Naive thymus-derived CD8-positive, alpha-beta T cell (primary cell): ENCODE results near the gene EFCAB13. TPM values are rescaled to one million over a fixed set of nuclear protein-coding genes. Genes with fewer than 3 reads are reported as not detected.
"Not testable (repeated sequence)": the region's sequence is repeated elsewhere in the genome, so short reads cannot be mapped to it uniquely, and the experiment has no call there.

Experiments used
- ATAC-seq, 2 donors: fragments of 150-1000 bp; cut with Tn5 transposase in 1 of 2; sonication (Bioruptor Pico), chemical (Tn5 transposase) in 1 of 2; 1 replicate in 1 of 2; 2 replicates in 1 of 2; pipeline ENCODE4 v1.10.0; 2021; ENCODE audit warnings: mild to moderate bottlenecking in 2 of 2, moderate library complexity in 2 of 2
- POLR2A ChIA-PET: fragments of 350-600 bp; sonication (Branson Sonifier 250); formaldehyde crosslinking; loops from one replicate; lab custom pipeline; 2021; ENCODE audit warnings: antibody characterized with exemption; lab: Charles Lee
- DNase-seq, 10 donors: peaks; one replicate each; pipeline versions ENCODE4 v3.0.0 to v3.0.0-alpha.2; 2020 to 2022
- H3K27ac Mint-ChIP-seq, 10 donors: one replicate each; pipeline ENCODE4 v1.8.0; 2020 to 2022; ENCODE audit warnings: mild to moderate bottlenecking in 10 of 10, mixed read lengths in 10 of 10, moderate library complexity in 4 of 10, inconsistent platforms in 1 of 10
- H3K27me3 Mint-ChIP-seq, 5 donors: one replicate each; pipeline ENCODE4 v1.8.0; 2021 to 2022; ENCODE audit warnings: mixed read lengths in 5 of 5
- H3K36me3 Mint-ChIP-seq, 3 donors: one replicate each; pipeline ENCODE4 v1.8.0; 2020 to 2022; ENCODE audit warnings: mixed read lengths in 3 of 3, mild to moderate bottlenecking in 2 of 3, inconsistent platforms in 1 of 3
- H3K4me1 Mint-ChIP-seq, 4 donors: one replicate each; pipeline ENCODE4 v1.8.0; 2021 to 2022; ENCODE audit warnings: mixed read lengths in 4 of 4
- H3K4me3 Mint-ChIP-seq, 10 donors: one replicate each; pipeline ENCODE4 v1.8.0; 2020 to 2022; ENCODE audit warnings: mild to moderate bottlenecking in 10 of 10, mixed read lengths in 10 of 10, moderate library complexity in 6 of 10, inconsistent platforms in 1 of 10
- H3K9me3 Mint-ChIP-seq, 9 donors: one replicate each; pipeline ENCODE4 v1.8.0; 2020 to 2022; ENCODE audit warnings: mixed read lengths in 9 of 9, mild to moderate bottlenecking in 3 of 9, inconsistent platforms in 1 of 9, moderate library complexity in 1 of 9
- polyA plus RNA-seq, 3 donors: library from polyadenylated mRNA; unstranded; fragments of 300-500 nt; fragmentation: Illumina TruSeq; gene quantifications; one replicate each; pipeline ENCODE4 v1.2.3, GENCODE V29; 2021
- total RNA-seq, 8 experiments: library from RNA in 2 of 8; stranded (reverse) in 2 of 8; gene quantifications; one replicate each; pipeline ENCODE4 v1.2.3 and lab custom pipeline; 2021 to 2026

EFCAB13 gene
- total and polyA plus RNA-seq, 5 experiments from 2014 or later: 3.6 to 51.1 (median 11.8) TPM

DNA sequence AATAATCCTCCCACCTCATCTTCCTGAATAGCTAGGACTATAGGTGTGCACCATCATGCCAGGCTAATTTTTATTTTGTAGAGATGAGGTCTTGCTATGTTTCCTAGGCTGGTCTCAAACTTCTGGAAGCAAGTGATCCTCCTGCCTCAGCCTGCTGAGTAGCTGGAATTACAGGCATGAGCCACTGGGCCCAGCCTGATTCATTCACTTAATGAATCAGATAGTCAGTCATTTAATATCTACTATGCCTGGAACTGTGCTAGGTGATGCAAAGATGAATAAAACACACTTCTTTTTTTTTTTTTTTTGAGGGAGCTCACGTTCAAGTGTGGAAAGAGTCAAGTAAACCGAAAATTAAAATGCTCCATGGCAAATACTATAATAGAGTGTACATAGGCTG is 39.4 kb downstream of the EFCAB13 start:
- H3K36me3 Mint-ChIP-seq: peaks cover 0 to 12% (median 2%) of the 10 kb centered on the region in 3 donors
- POLR2A ChIA-PET: no interaction called here
- H3K27ac Mint-ChIP-seq: no peak overlapping the region
- no peaks in the 10 kb centered on the region for H3K27me3 Mint-ChIP-seq
- no peaks in the 10 kb centered on the region for H3K9me3 Mint-ChIP-seq
- ATAC-seq (no peak), DNase-seq (no peak)
- peak overlapping the region in 1 of 10 donors; percentile 51 for H3K4me3 Mint-ChIP-seq
- H3K4me1 Mint-ChIP-seq: no peaks in the 10 kb centered on the region

DNA sequence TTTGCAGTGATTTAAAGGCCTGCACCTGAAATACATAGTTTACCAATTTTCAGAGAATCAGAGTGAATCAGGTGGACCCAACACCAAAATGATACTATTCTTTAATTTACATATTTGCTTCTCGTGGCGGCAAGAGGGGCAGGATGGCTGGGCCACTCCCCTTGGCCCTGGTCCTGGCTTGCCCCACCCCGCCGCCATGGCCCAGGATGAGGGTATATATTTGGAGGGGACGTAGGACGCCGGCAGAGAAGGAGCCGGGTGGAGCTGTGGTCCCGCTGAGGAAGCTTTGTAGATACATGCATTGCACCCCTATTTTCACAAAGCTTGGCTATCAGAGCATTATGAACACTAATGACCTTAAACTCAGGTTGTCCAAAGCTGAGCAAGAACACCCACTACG is 43.5 kb downstream of the EFCAB13 start:
- Mint-ChIP-seq H3K27me3 (no peaks in the 10 kb centered on the region), H3K27ac (no peak overlapping the region), H3K36me3 (peaks cover 8 to 27% (median 9%) of the 10 kb centered on the region in 3 donors), H3K4me1 (no peaks in the 10 kb centered on the region), H3K9me3 (peaks cover under 1 to 10% (median 7%) of the 10 kb centered on the region in 9 donors), H3K4me3 (peak overlapping the region in 1 of 10 donors; percentile 19)
- ATAC-seq (no peak), DNase-seq (no peak)
- POLR2A ChIA-PET: no interaction called here

DNA sequence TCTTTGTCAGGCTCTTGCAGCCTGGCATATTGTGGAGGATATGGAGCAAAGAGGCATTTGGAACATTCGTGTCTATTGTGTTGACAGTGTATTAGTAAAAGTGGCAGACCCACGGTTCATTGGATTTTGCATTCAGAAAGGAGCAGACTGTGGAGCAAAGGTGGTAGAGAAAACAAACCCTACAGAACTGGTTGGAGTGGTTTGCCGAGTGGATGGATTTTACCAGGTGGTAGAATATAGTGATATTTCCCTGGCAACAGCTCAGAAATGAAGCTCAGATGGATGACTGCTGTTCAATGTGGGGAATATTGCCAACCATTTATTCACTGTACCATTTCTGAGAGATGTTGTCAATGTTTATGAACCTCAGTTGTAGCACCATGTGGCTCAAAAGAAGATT is 44.5 kb downstream of the EFCAB13 start:
- H3K27me3 Mint-ChIP-seq: no peaks in the 10 kb centered on the region
- POLR2A ChIA-PET: no interaction called here
- DNase-seq: no peak

DNA sequence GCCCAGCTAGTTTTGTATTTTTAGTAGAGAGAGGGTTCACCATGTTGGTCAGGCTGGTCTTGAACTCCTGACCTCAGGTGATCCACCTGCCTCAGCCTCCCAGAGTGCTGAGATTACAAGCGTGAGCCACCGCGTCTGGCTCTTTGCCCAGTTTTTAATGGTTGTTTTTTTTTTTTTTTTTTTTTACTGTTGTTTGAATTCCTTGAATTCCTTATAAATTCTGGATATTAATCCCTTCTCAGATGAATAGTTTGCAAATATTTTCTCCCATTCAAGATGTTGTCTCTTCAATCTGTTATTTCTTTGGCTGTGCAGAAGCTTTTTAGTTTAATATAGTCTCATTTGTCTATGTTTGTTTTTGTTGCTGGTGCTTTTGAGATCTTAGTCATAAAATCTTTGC is 47.1 kb downstream of the EFCAB13 start:
- H3K36me3 Mint-ChIP-seq: peaks cover 25 to 53% (median 28%) of the 10 kb centered on the region in 3 donors
- POLR2A ChIA-PET: not testable (repeated sequence)

More for the DNA sequence above, 44.5 kb downstream of the EFCAB13 start:
- Mint-ChIP-seq H3K9me3 (peaks cover 8 to 20% (median 17%) of the 10 kb centered on the region in 9 donors), H3K36me3 (peaks cover 16 to 37% (median 19%) of the 10 kb centered on the region in 3 donors), H3K4me3 (no peak overlapping the region), H3K27ac (no peak overlapping the region), H3K4me1 (no peaks in the 10 kb centered on the region)
- ATAC-seq: no peak

DNA sequence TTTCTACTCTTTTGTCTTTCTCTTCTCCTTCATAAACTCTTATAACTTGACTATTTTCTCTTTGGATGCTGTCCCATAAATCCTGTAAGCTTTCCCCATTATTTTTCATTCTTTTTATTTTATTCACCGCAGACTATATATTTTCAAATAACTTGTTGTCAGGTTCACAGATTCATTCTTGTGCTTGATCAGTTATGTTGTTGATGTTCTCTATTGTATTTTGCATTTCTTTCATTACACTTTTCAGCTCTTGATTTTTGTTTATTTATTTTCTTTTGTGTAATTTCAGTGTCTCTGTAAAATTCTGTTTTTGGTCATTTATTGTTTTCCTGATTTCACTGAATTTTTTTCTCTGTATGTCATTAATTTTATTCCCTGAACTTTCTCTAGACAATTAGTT is 49.2 kb downstream of the EFCAB13 start:
- Mint-ChIP-seq H3K27me3 (no peaks in the 10 kb centered on the region), H3K4me3 (no peak overlapping the region), H3K4me1 (no peaks in the 10 kb centered on the region), H3K27ac (no peak overlapping the region), H3K36me3 (peaks cover 25 to 44% (median 29%) of the 10 kb centered on the region in 3 donors), H3K9me3 (peaks cover 12 to 30% (median 22%) of the 10 kb centered on the region in 9 donors)
- ATAC-seq (no peak), DNase-seq (no peak)
- POLR2A ChIA-PET: no interaction called here

More for the DNA sequence above, 47.1 kb downstream of the EFCAB13 start:
- H3K27me3 Mint-ChIP-seq, H3K27ac Mint-ChIP-seq, ATAC-seq, H3K4me1 Mint-ChIP-seq, H3K4me3 Mint-ChIP-seq, DNase-seq: not testable (repeated sequence)
- H3K9me3 Mint-ChIP-seq: peaks cover 12 to 30% (median 22%) of the 10 kb centered on the region in 9 donors

DNA sequence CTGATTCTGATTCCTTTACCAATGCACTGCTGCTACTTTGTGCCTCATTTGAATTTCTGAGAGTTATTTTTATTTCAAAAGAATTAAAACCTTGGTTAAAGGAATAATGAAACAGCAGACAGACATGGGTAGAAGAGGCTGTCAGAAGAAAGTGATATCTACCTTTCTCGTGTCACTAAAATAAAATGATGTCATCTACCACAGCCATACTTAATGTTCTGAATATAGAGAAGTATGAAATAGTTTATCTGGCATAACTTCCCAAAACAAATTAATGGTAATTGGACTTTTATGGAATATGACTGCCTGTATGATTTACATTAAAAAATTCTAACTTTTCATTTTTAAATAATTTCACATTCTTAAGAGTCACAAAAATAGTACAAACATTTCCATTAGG is 52.5 kb downstream of the EFCAB13 start:
- no peaks in the 10 kb centered on the region for H3K27me3 Mint-ChIP-seq
- DNase-seq: no peak
- peaks cover 10 to 33% (median 20%) of the 10 kb centered on the region in 9 donors for H3K9me3 Mint-ChIP-seq
- H3K36me3 Mint-ChIP-seq: peaks cover 22 to 53% (median 44%) of the 10 kb centered on the region in 3 donors
- POLR2A ChIA-PET: no interaction called here
- H3K27ac Mint-ChIP-seq: no peak overlapping the region
- H3K4me1 Mint-ChIP-seq: no peaks in the 10 kb centered on the region
- no peak for ATAC-seq
- no peak overlapping the region for H3K4me3 Mint-ChIP-seq

DNA sequence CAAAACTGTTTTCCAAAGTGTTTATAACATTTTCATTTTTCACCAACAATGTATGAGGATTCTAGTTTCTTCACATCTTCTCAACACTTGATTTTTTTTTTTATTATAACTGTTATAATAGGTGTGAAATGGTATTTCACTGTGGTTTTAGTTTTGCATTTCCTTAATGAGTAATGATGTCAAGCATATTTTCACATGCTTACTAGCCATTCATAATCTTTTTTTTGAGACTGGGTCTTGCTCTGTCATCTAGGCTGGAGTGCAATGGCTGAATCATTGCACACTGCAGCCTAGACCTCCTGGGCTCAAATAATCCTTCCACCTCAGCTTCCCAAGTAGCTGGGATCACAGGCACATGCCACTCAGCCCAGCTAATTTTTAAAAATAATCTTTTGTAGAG is 65.1 kb downstream of the EFCAB13 start:
- no peak overlapping the region for H3K27ac Mint-ChIP-seq
- peaks cover 20 to 53% (median 40%) of the 10 kb centered on the region in 3 donors for H3K36me3 Mint-ChIP-seq
- H3K4me3 Mint-ChIP-seq: no peak overlapping the region
- peaks cover 0 to 3% (median 0%) of the 10 kb centered on the region in 4 donors for H3K4me1 Mint-ChIP-seq
- DNase-seq (no peak), ATAC-seq (no peak)
- peaks cover 0 to 16% (median 9%) of the 10 kb centered on the region in 9 donors for H3K9me3 Mint-ChIP-seq
- no peaks in the 10 kb centered on the region for H3K27me3 Mint-ChIP-seq
- POLR2A ChIA-PET: no interaction called here

DNA sequence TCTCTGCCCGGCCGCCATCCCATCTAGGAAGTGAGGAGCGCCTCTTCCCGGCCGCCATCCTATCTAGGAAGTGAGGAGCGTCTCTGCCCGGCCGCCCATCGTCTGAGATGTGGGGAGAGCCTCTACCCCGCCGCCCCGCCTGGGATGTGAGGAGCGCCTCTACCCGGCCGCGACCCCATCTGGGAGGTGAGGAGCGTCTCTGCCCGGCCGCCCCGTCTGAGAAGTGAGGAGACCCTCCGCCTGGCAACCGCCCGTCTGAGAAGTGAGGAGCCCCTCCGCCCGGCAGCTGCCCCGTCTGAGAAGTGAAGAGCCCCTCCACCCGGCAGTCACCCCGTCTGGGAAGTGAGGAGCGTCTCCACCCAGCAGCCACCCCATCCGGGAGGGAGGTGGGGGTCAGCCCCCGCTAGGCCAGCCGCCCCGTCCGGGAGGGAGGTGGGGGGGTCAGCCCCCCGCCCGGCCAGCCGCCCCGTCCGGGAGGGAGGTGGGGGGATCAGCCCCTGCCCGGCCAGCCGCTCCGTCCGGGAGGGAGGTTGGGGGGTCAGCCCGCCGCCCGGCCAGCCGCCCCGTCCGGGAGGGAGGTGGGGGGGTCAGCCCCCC is 73.9 kb downstream of the EFCAB13 start:
- H3K4me1 Mint-ChIP-seq, DNase-seq, POLR2A ChIA-PET, ATAC-seq, H3K27me3 Mint-ChIP-seq, H3K27ac Mint-ChIP-seq, H3K9me3 Mint-ChIP-seq, H3K4me3 Mint-ChIP-seq: not testable (repeated sequence)
- peaks cover 0 to 28% (median 8%) of the 10 kb centered on the region in 3 donors for H3K36me3 Mint-ChIP-seq

DNA sequence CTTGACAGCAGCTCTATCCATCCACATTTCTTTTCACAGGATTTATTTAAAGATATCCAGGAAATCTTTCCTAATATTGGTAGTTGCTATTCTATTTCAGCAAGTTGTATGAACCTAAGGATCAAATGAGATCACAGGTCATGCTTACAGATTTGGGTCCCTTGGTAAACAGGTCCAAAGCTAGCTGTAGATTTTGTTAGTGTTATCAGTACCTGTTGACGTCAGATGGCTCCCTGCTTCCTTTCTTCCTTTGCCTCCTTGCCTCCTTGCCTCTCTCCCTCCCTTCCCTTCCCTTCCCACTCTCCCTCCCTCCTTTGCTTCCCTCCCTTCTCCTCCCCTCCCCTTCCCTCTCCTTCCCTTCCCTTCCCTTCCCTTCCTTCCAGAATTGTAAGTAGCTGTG is 76.6 kb downstream of the EFCAB13 start:
- H3K27ac Mint-ChIP-seq: no peak overlapping the region
- no peaks in the 10 kb centered on the region for H3K27me3 Mint-ChIP-seq
- no peak for ATAC-seq
- no peak for DNase-seq
- no peak overlapping the region for H3K4me3 Mint-ChIP-seq
- POLR2A ChIA-PET: no interaction called here
- peaks cover 0 to 26% (median 11%) of the 10 kb centered on the region in 3 donors for H3K36me3 Mint-ChIP-seq
- no peaks in the 10 kb centered on the region for H3K4me1 Mint-ChIP-seq
- peaks cover 0 to 2% (median 0%) of the 10 kb centered on the region in 9 donors for H3K9me3 Mint-ChIP-seq

DNA sequence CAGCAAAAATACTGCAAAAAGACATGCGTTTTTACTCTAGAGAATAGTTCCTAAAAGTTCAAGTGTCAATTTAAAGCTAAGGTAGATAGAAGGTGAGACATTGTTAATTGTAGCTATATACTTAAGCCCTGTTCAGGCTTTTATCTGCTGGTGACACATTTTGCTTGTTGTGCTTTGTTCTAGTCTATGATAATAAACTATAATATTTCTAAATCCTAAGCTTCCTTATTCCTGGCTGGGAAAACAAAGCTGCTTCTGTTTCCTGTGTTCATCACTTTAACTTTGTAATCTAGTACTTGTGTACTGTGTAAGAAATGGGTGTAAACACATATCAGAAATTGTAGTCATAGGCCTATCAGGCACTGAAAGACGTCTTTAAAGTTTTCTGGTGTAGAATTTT is 77.3 kb downstream of the EFCAB13 start:
- POLR2A ChIA-PET: no interaction called here
- ATAC-seq (no peak), DNase-seq (no peak)
- no peak overlapping the region for H3K4me3 Mint-ChIP-seq
- H3K9me3 Mint-ChIP-seq: peaks cover 0 to 2% (median 0%) of the 10 kb centered on the region in 9 donors
- H3K4me1 Mint-ChIP-seq: no peaks in the 10 kb centered on the region
- no peaks in the 10 kb centered on the region for H3K27me3 Mint-ChIP-seq
- H3K36me3 Mint-ChIP-seq: peaks cover 0 to 25% (median 9%) of the 10 kb centered on the region in 3 donors
- H3K27ac Mint-ChIP-seq: no peak overlapping the region

DNA sequence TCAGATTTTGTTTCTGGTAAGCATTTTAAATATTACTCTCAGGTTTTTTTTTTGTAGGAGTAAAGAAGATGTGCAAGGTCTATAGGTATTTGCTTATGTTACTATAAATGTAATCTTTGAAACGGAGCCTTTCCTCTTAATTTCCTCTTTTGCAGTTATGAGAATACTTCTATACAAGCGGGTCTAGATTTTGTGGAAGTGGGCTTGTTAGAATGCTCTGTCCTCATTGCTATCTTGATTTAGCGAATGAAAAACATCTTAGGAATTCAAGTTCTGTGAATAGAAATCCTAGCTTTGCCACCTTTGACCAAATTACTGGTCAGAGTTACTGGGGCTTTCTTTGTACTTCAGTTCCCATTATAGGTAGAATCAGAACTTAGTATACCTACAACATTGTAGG is 80.3 kb downstream of the EFCAB13 start:
- ATAC-seq: no peak
- POLR2A ChIA-PET: no interaction called here
- Mint-ChIP-seq H3K36me3 (peaks cover 0 to 28% (median 5%) of the 10 kb centered on the region in 3 donors), H3K4me1 (no peaks in the 10 kb centered on the region), H3K27ac (no peak overlapping the region), H3K4me3 (no peak overlapping the region), H3K27me3 (no peaks in the 10 kb centered on the region), H3K9me3 (no peaks in the 10 kb centered on the region)
- DNase-seq: no peak

DNA sequence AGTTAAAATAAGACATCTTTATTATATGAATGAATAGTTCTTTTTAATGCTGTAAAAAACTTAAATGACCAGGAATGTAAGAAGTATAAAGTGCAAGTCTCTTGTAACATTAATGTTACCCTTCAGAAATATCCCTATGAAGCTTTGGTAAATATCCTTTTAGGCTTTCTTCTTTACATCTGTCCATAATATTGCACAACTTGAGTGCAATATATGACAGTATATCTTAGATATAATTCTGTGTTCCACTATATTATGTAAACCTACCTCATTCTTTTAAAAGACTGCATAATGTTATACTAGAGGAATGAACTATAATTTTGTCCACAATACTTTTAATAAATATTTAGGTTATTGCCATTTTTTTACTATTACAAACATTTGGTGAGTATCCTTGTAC is 81.1 kb downstream of the EFCAB13 start:
- H3K36me3 Mint-ChIP-seq: peaks cover 0 to 36% (median 5%) of the 10 kb centered on the region in 3 donors
- DNase-seq (no peak), ATAC-seq (no peak)
- H3K27me3 Mint-ChIP-seq: no peaks in the 10 kb centered on the region
- H3K4me3 Mint-ChIP-seq: no peak overlapping the region
- no peaks in the 10 kb centered on the region for H3K4me1 Mint-ChIP-seq
- POLR2A ChIA-PET: no interaction called here
- H3K9me3 Mint-ChIP-seq: no peaks in the 10 kb centered on the region
- no peak overlapping the region for H3K27ac Mint-ChIP-seq

DNA sequence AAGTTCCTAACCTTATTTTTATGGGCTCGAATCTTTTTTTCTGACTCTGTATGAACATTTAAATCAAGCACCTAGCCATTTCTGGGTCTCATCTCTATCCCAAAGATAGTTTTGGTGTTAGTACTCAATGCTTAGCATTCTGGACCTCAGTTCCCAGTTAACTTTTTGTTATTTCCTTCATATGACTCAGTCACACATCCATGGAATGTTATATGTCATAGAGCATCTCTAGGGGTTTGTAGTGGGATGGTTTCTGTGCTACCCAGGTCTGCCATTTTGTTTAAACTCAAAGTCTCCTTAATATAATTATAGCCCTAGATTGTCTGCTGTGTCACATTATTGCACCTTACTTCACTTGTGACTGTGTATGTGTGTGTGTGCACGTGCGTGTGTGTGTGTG is 90.1 kb downstream of the EFCAB13 start:
- no peaks in the 10 kb centered on the region for H3K4me1 Mint-ChIP-seq
- H3K27me3 Mint-ChIP-seq: no peaks in the 10 kb centered on the region
- peaks cover 20 to 40% (median 25%) of the 10 kb centered on the region in 3 donors for H3K36me3 Mint-ChIP-seq
- ATAC-seq (no peak), DNase-seq (no peak)
- H3K9me3 Mint-ChIP-seq: no peaks in the 10 kb centered on the region
- no peak overlapping the region for H3K27ac Mint-ChIP-seq
- POLR2A ChIA-PET: no interaction called here
- no peak overlapping the region for H3K4me3 Mint-ChIP-seq

DNA sequence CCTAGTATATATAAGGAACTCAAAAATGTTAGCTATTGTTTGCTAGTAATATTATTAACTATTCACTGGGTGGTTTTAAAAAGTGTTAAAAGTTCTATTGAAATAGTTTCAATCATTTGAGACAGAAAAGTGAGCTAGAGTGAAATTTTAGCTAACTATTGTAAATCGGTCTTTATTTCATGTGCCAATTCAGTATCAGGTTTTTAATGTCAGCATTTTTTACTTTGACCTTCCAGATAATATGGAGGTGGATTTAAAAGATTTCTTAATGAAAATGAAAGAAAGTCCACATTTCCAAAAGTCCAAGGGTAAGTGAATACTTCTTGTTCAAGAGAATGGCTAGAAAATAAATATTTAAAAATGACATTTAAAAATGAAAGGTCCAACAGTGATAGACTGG is 90.9 kb downstream of the EFCAB13 start:
- no peak for DNase-seq
- no peak for ATAC-seq
- H3K27ac Mint-ChIP-seq: no peak overlapping the region
- no peaks in the 10 kb centered on the region for H3K4me1 Mint-ChIP-seq
- no peaks in the 10 kb centered on the region for H3K9me3 Mint-ChIP-seq
- no peak overlapping the region for H3K4me3 Mint-ChIP-seq
- no peaks in the 10 kb centered on the region for H3K27me3 Mint-ChIP-seq
- POLR2A ChIA-PET: no interaction called here
- H3K36me3 Mint-ChIP-seq: peaks cover 20 to 35% (median 25%) of the 10 kb centered on the region in 3 donors
